ENCODE measurements around the gene TSPY3. TPM values are rescaled to one million over a fixed set of nuclear protein-coding genes. Genes with fewer than 3 reads are reported as not detected.

The TSPY3 gene, protein sequence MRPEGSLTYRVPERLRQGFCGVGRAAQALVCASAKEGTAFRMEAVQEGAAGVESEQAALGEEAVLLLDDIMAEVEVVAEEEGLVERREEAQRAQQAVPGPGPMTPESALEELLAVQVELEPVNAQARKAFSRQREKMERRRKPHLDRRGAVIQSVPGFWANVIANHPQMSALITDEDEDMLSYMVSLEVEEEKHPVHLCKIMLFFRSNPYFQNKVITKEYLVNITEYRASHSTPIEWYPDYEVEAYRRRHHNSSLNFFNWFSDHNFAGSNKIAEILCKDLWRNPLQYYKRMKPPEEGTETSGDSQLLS
- not detected in 2 replicates for total RNA-seq

DNA sequence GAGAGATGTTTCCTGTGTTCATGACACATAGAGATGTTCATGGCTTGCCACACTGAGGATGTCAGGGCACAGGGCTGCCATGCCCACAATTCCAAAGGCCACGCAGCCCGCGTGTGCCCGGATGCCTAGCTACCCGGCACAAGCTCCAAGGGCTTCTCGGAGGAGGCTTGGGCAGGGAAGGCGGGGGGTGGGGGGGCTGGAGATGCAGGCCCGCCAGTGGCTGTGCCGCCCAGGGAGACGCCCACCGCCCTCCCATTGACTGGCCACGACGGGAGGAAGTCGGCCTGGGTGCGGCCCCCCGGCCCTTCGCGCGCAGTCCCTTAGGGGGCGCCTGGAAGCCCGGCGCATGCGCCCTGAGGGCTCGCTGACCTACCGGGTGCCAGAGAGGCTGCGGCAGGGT, at the start of gene TSPY3:
Gene TSPY3, plus strand, starts transcription at position 301 of the 400 bp plus-strand sequence. Its CDS starts 46 bp downstream, at position 347.

DNA sequence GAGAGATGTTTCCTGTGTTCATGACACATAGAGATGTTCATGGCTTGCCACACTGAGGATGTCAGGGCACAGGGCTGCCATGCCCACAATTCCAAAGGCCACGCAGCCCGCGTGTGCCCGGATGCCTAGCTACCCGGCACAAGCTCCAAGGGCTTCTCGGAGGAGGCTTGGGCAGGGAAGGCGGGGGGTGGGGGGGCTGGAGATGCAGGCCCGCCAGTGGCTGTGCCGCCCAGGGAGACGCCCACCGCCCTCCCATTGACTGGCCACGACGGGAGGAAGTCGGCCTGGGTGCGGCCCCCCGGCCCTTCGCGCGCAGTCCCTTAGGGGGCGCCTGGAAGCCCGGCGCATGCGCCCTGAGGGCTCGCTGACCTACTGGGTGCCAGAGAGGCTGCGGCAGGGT, 40.7 kb upstream of the TSPY3 start, which contains the start of gene TSPY8:
Gene TSPY8, plus strand, starts transcription at position 301 of the 400 bp plus-strand sequence. Its CDS starts 46 bp downstream, at position 347.

Other genes starting within 250 kb of the TSPY3 start
- gene TSPY4, start 61.0 kb upstream of the TSPY3 start, total RNA-seq: not detected in 2 replicates
- not detected in 2 replicates for gene TSPY8, start 40.6 kb upstream of the TSPY3 start, total RNA-seq
- not detected in 2 replicates for gene TSPY1, start 68.5 kb downstream of the TSPY3 start, total RNA-seq
- not detected in 2 replicates for gene TSPY9, start 88.8 kb downstream of the TSPY3 start, total RNA-seq
- not detected in 2 replicates for gene TSPY10, start 129.5 kb downstream of the TSPY3 start, total RNA-seq

Measured in bronchial smooth muscle cell (primary cell).